GM10248 (cell line): ENCODE measurements around the gene CCDC15.
"Not testable (repeated sequence)": the region's sequence is repeated elsewhere in the genome, so short reads cannot be mapped to it uniquely, and the experiment has no call there.

Experiments
- CTCF ChIA-PET: fragments of 300-600 bp; sonication (Branson Sonifier 250); formaldehyde crosslinking; extraction: SDS; loops from one replicate; lab custom pipeline; 2021; ENCODE audit warnings: antibody characterized with exemption; lab: Yijun Ruan, JAX
- POLR2A ChIA-PET: fragments of 350-650 bp; sonication (Branson Sonifier 250); formaldehyde crosslinking; extraction: SDS; loops from one replicate; lab custom pipeline; 2020; ENCODE audit warnings: antibody characterized with exemption; lab: Yijun Ruan, JAX
- DNase-seq: peaks from one replicate; pipeline ENCODE4 v3.0.0; 2012; ENCODE audit errors: extremely low spot score
- CTCF ChIP-seq: IDR thresholded peaks from 2 replicates; pipeline ENCODE4 v1.5.1; 2012; ENCODE audit warnings: mild to moderate bottlenecking, low read depth; ENCODE audit errors: extremely low read depth, missing control alignments, control extremely low read depth

Gene CCDC15

GRCh38 chr11:125049164-125049792 lies 95.3 kb downstream of the CCDC15 start:
- TF ChIP-seq CTCF, result no peak
- ChIA-PET CTCF (interaction anchor here (1.0 to 2.5 kb wide), 3 partner anchors 12 to 91 kb away, joined by 3 to 9 read pairs (median 4); no protein-coding TSS in a partner anchor), POLR2A (interaction anchor here (0.7 kb wide), 1 partner anchor 519 kb away, joined by 4 read pairs; no protein-coding TSS in a partner anchor)
- DNase-seq, result no peak

- CTCF ChIA-PET, result interaction anchor here (1.1 to 1.5 kb wide), 5 partner anchors 8 to 89 kb away, joined by 3 to 5 read pairs (median 4); no protein-coding TSS in a partner anchor
These were observed 98.0 kb downstream of the CCDC15 start for GRCh38 chr11:125052047-125052446.

GRCh38 chr11:125053167-125053566 lies 99.2 kb downstream of the CCDC15 start:
- TF ChIP-seq CTCF, result no peak
- DNase-seq, result no peak
- POLR2A ChIA-PET, result no interaction called here
- CTCF ChIA-PET, result interaction anchor here (0.8 to 1.5 kb wide), 6 partner anchors 8 to 89 kb away, joined by 3 to 5 read pairs (median 4); no protein-coding TSS in a partner anchor

More at GRCh38 chr11:125052047-125052446, 98.0 kb downstream of the CCDC15 start:
- TF ChIP-seq CTCF, result no peak
- no peak for DNase-seq
- POLR2A ChIA-PET, result no interaction called here

- POLR2A ChIA-PET, result no interaction called here
- CTCF ChIA-PET, result no interaction called here
- no peak for TF ChIP-seq CTCF
- DNase-seq, result no peak
These were observed 101.2 kb downstream of the CCDC15 start for GRCh38 chr11:125055107-125055715.

GRCh38 chr11:125056111-125056510 lies 102.1 kb downstream of the CCDC15 start:
- CTCF ChIA-PET, result interaction anchor here (1.0 kb wide), 1 partner anchor 54 kb away, joined by 3 read pairs; no protein-coding TSS in a partner anchor
- POLR2A ChIA-PET, DNase-seq: not testable (repeated sequence)

GRCh38 chr11:125056931-125057692 lies 103.1 kb downstream of the CCDC15 start:
- no peak for DNase-seq
- ChIA-PET POLR2A (no interaction called here), CTCF (interaction anchor here (1.0 kb wide), 1 partner anchor 53 kb away, joined by 3 read pairs; no protein-coding TSS in a partner anchor)
- TF ChIP-seq CTCF, result no peak
